Keratinocyte (primary cell): ENCODE data around the gene ENTPD6. TPM values are rescaled to one million over a fixed set of nuclear protein-coding genes. Genes with fewer than 3 reads are reported as not detected.

ENCODE experiments used
- DNase-seq: peaks from one replicate; pipeline ENCODE4 v3.0.0-alpha.2; 2011; ENCODE audit warnings: low read depth, missing footprints, low spot score
- FAIRE-seq: peaks from 2 replicates; lab custom pipeline; 2011; peaks lifted over from hg19 to GRCh38; lab: Jason Lieb, UNC
- H2AFZ ChIP-seq: 2 replicates; pipeline ENCODE4 v1.6.0; 2012; ENCODE audit warnings: low read length, control low read depth, inconsistent platforms; ENCODE audit not compliant: control insufficient read depth
- H3K27ac ChIP-seq: 2 replicates; pipeline ENCODE4 v1.5.1; 2011; ENCODE audit warnings: low read length; ENCODE audit not compliant: control insufficient read depth, insufficient read depth
- H3K27me3 ChIP-seq: 3 replicates; pipeline ENCODE4 v1.6.0; 2011; ENCODE audit warnings: low read length; ENCODE audit not compliant: control insufficient read depth, insufficient read depth; ENCODE audit errors: extremely low read depth
- H3K36me3 ChIP-seq, 2 experiments: 2 replicates in 1 of 2; 3 replicates in 1 of 2; pipeline ENCODE4 v1.5.1; 2011; ENCODE audit warnings: low read length in 2 of 2, mild to moderate bottlenecking in 1 of 2; ENCODE audit not compliant: control insufficient read depth in 2 of 2, insufficient read depth in 2 of 2; ENCODE audit errors: extremely low read depth in 1 of 2
- H3K4me1 ChIP-seq: 3 replicates; pipeline ENCODE4 v1.5.1; 2011; ENCODE audit warnings: low read length; ENCODE audit not compliant: control insufficient read depth, insufficient read depth; ENCODE audit errors: extremely low read depth
- H3K4me2 ChIP-seq: 3 replicates; pipeline ENCODE4 v1.6.0; 2011; ENCODE audit warnings: low read depth, low read length; ENCODE audit not compliant: control insufficient read depth, insufficient read depth; ENCODE audit errors: extremely low read depth
- H3K4me3 ChIP-seq, 3 experiments: fragments of 200-600 bp in 1 of 3; sonication (generic) in 1 of 3; 2 replicates in 2 of 3; 3 replicates in 1 of 3; pipeline ENCODE4 v1.5.1; 2011 to 2016; ENCODE audit warnings: low read length in 3 of 3, mild to moderate bottlenecking in 3 of 3, control low read depth in 2 of 3, inconsistent platforms in 1 of 3, low read depth in 1 of 3, mixed read lengths in 1 of 3, mixed run types in 1 of 3, moderate library complexity in 1 of 3; ENCODE audit not compliant: control insufficient read depth in 2 of 3, insufficient read depth in 2 of 3; ENCODE audit errors: extremely low read depth in 1 of 3
- H3K79me2 ChIP-seq: 2 replicates; pipeline ENCODE4 v1.6.0; 2012; ENCODE audit warnings: low read length; ENCODE audit not compliant: control insufficient read depth, insufficient read depth
- H3K9ac ChIP-seq: 3 replicates; pipeline ENCODE4 v1.6.0; 2011; ENCODE audit warnings: low read length; ENCODE audit not compliant: control insufficient read depth, insufficient read depth; ENCODE audit errors: extremely low read depth
- H3K9me1 ChIP-seq: 3 replicates; pipeline ENCODE4 v1.6.0; 2011; ENCODE audit warnings: low read length; ENCODE audit not compliant: control insufficient read depth, insufficient read depth; ENCODE audit errors: extremely low read depth
- H3K9me3 ChIP-seq: 2 replicates; pipeline ENCODE4 v1.5.1; 2012; ENCODE audit warnings: low read depth, low read length; ENCODE audit not compliant: control insufficient read depth
- H4K20me1 ChIP-seq: 3 replicates; pipeline ENCODE4 v1.6.0; 2011; ENCODE audit warnings: low read length; ENCODE audit not compliant: control insufficient read depth, insufficient read depth; ENCODE audit errors: extremely low read depth
- CTCF ChIP-seq, 3 experiments: IDR thresholded peaks in 1 of 3; conservative IDR thresholded peaks in 1 of 3; optimal IDR thresholded peaks in 1 of 3; 2 replicates in 2 of 3; 3 replicates in 1 of 3; pipeline versions ENCODE3 to v1.5.1; 2011; ENCODE audit warnings: low read length in 3 of 3, mild to moderate bottlenecking in 3 of 3, moderate library complexity in 2 of 3, control low read depth in 1 of 3, inconsistent platforms in 1 of 3; ENCODE audit not compliant: insufficient read depth in 2 of 3; ENCODE audit errors: extremely low read depth in 1 of 3
- EZH2 ChIP-seq: IDR thresholded peaks from one replicate; pipeline ENCODE4 v1.6.1; 2012; ENCODE audit warnings: inconsistent platforms, mild to moderate bottlenecking, low read length, moderate library complexity
- dilution Hi-C: fragments of 300-500 bp; cut with MboI; formaldehyde crosslinking; loops from one replicate; pipeline ENCODE4 v1.7.0; 2020; ENCODE audit warnings: low sequenced_read_pairs; ENCODE audit not compliant: extremely low pct_ligation_motif_present
- polyA plus RNA-seq, 5 experiments: library from polyadenylated mRNA; depleted of rRNA in 3 of 5; stranded (reverse) in 3 of 5; stranded (forward) in 1 of 5; unstranded in 1 of 5; fragments of >200 nt; gene quantifications; 1 replicate in 1 of 5; 2 replicates in 3 of 5; 3 replicates in 1 of 5; pipeline versions ENCODE4 v1.2.1 to v1.2.3, GENCODE V29; 2011 to 2012; ENCODE audit warnings: missing spikeins in 2 of 5, low read depth in 1 of 5, low replicate concordance in 1 of 5

ENTPD6 gene
- polyA plus RNA-seq, 1 donor (not counting 4 experiments of a cell fraction or from before 2014, with no cell fraction given) = 57.8 TPM

DNA sequence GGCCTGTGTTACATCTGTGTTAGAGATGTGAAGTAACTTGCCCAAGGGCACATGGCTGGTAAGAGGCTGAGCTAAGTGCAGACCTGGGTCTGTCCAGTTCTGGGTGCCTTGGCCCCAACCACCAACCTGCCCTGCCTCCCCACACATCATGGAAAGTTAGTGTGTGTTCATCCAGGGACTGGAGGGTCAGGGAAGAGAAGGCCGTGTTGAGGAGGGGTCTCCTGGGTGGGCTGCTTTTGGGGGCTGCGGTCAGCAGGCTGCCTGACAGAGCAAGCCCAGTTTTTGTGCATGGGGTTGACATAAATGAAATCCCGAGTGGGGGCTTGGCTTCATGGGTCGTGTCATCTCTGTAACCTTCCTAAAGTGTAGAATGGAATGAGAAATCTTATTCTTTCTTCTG lies 63.3 kb downstream of the ENTPD6 start:
- H3K27ac ChIP-seq = no peak overlapping the region
- no peaks in the 10 kb centered on the region for H3K9me3 ChIP-seq
- H2AFZ ChIP-seq = no peak overlapping the region
- no peak for FAIRE-seq
- H4K20me1 ChIP-seq = peaks cover 24% of the 10 kb centered on the region
- peaks cover 3% of the 10 kb centered on the region for H3K4me1 ChIP-seq
- H3K9me1 ChIP-seq = no peaks in the 10 kb centered on the region
- H3K36me3 ChIP-seq = peaks cover 33 to 36% of the 10 kb centered on the region in 2 experiments
- H3K79me2 ChIP-seq = peaks cover 63% of the 10 kb centered on the region
- no peak overlapping the region for H3K4me2 ChIP-seq
- no peak overlapping the region for H3K4me3 ChIP-seq
- TF ChIP-seq CTCF (optimal IDR thresholded peaks at IDR 0.05 in 1 of 3, IDR thresholded peaks at IDR 0.05 in 1 of 3, conservative IDR thresholded peaks at IDR 0.05 in 1 of 3; ENCODE audit: extremely low read depth in 1 of 3, insufficient read depth in 2 of 3, low read length in 3 of 3) (no peak), EZH2 (no peak)
- DNase-seq = no peak
- H3K27me3 ChIP-seq = no peaks in the 10 kb centered on the region
- no peak overlapping the region for H3K9ac ChIP-seq
- dilution Hi-C loops = no loop called here

GRCh38 chr20:25259358-25259757 lies 63.8 kb downstream of the ENTPD6 start:
- H3K27ac ChIP-seq = no peak overlapping the region
- TF ChIP-seq CTCF (optimal IDR thresholded peaks at IDR 0.05 in 1 of 3, IDR thresholded peaks at IDR 0.05 in 1 of 3, conservative IDR thresholded peaks at IDR 0.05 in 1 of 3; ENCODE audit: extremely low read depth in 1 of 3, insufficient read depth in 2 of 3, low read length in 3 of 3) (no peak), EZH2 (no peak)
- no peaks in the 10 kb centered on the region for H3K9me1 ChIP-seq
- H3K4me2 ChIP-seq = no peak overlapping the region
- no peak for DNase-seq
- H3K36me3 ChIP-seq = peaks cover 34 to 36% of the 10 kb centered on the region in 2 experiments
- H3K79me2 ChIP-seq = peaks cover 60% of the 10 kb centered on the region
- no peak overlapping the region for H3K4me3 ChIP-seq
- H3K9me3 ChIP-seq = no peaks in the 10 kb centered on the region
- H3K4me1 ChIP-seq = peaks cover 3% of the 10 kb centered on the region
- H2AFZ ChIP-seq = no peak overlapping the region
- no peaks in the 10 kb centered on the region for H3K27me3 ChIP-seq
- dilution Hi-C loops = no loop called here
- peaks cover 24% of the 10 kb centered on the region for H4K20me1 ChIP-seq
- no peak overlapping the region for H3K9ac ChIP-seq
- no peak for FAIRE-seq
